Endothelial cell of umbilical vein (primary cell): ENCODE measurements around the gene KLHL6. TPM values are rescaled to one million over a fixed set of nuclear protein-coding genes. Genes with fewer than 3 reads are reported as not detected.
A peak's percentile ranks its signal among the peaks of the same experiment; 100 is the strongest.

ENCODE experiments used
- BruUV-seq: library from RNA; stranded (reverse); fragments of 400-500 nt; replicated peaks from 2 replicates; lab custom pipeline; 2021; lab: Mats Ljungman, UMichigan
- CTCF ChIA-PET: fragments of 300-600, 350-600 bp; sonication (Branson Sonifier 250); formaldehyde crosslinking; loops from one replicate; lab custom pipeline; 2021; ENCODE audit warnings: antibody characterized with exemption, inconsistent platforms; lab: Charles Lee
- POLR2A ChIA-PET: fragments of 300-600, 350-600 bp; sonication (Branson Sonifier 250); formaldehyde crosslinking; loops from one replicate; lab custom pipeline; 2021; ENCODE audit warnings: antibody characterized with exemption, inconsistent platforms; lab: Charles Lee
- DNase-seq: peaks from one replicate; pipeline ENCODE4 v3.0.0-alpha.2; 2011; ENCODE audit warnings: low read depth, low spot score
- FAIRE-seq: peaks from 2 replicates; lab custom pipeline; 2011; peaks lifted over from hg19 to GRCh38; lab: Jason Lieb, UNC
- H2AFZ ChIP-seq: 2 replicates; pipeline ENCODE4 v1.6.0; 2012; ENCODE audit warnings: low read depth, low read length, control low read depth, inconsistent platforms
- H3K27ac ChIP-seq: 2 replicates; pipeline ENCODE4 v1.5.1; 2011; ENCODE audit warnings: low read depth, mild to moderate bottlenecking, control low read depth, low read length, moderate library complexity; ENCODE audit not compliant: insufficient read depth
- H3K27me3 ChIP-seq, 2 experiments: 2 replicates each; pipeline versions ENCODE4 v1.6.0 to v1.6.1; 2011; ENCODE audit warnings: low read length in 2 of 2, mixed read lengths in 1 of 2; ENCODE audit not compliant: control insufficient read depth in 2 of 2, insufficient read depth in 2 of 2
- H3K36me3 ChIP-seq, 2 experiments: 2 replicates in 1 of 2; 3 replicates in 1 of 2; pipeline ENCODE4 v1.5.1; 2011; ENCODE audit warnings: low read length in 2 of 2, mild to moderate bottlenecking in 1 of 2, moderate library complexity in 1 of 2; ENCODE audit not compliant: control insufficient read depth in 2 of 2, insufficient read depth in 2 of 2; ENCODE audit errors: extremely low read depth in 1 of 2
- H3K4me1 ChIP-seq: 3 replicates; pipeline ENCODE4 v1.5.1; 2011; ENCODE audit warnings: mild to moderate bottlenecking, low read length; ENCODE audit not compliant: control insufficient read depth, insufficient read depth; ENCODE audit errors: extremely low read depth
- H3K4me2 ChIP-seq: 2 replicates; pipeline ENCODE4 v1.6.1; 2011; ENCODE audit warnings: low read length, control low read depth, mixed read lengths; ENCODE audit not compliant: insufficient read depth
- H3K4me3 ChIP-seq, 3 experiments: fragments of 200-600 bp in 1 of 3; sonication (generic), shearing (Covaris generic) in 1 of 3; replicated peaks in 1 of 3; 2 replicates each; pipeline ENCODE4 v1.5.1; 2011 to 2016; ENCODE audit warnings: control low read depth in 3 of 3, low read length in 3 of 3, mild to moderate bottlenecking in 2 of 3, inconsistent platforms in 1 of 3, low read depth in 1 of 3, moderate library complexity in 1 of 3; ENCODE audit not compliant: insufficient read depth in 1 of 3
- H3K79me2 ChIP-seq: 2 replicates; pipeline ENCODE4 v1.6.0; 2012; ENCODE audit warnings: low read length, inconsistent platforms; ENCODE audit not compliant: control insufficient read depth, insufficient read depth
- H3K9ac ChIP-seq: replicated peaks from 2 replicates; pipeline ENCODE3; 2011; ENCODE audit warnings: low read length, control low read depth; ENCODE audit not compliant: insufficient read depth; ENCODE audit errors: extremely low read depth
- H3K9me1 ChIP-seq: replicated peaks from 3 replicates; pipeline ENCODE4 v1.6.0; 2011; ENCODE audit warnings: mild to moderate bottlenecking, low read length; ENCODE audit not compliant: control insufficient read depth, insufficient read depth; ENCODE audit errors: extremely low read depth
- H3K9me3 ChIP-seq: replicated peaks from 2 replicates; pipeline ENCODE4 v1.5.1; 2012; ENCODE audit warnings: low read length, inconsistent platforms; ENCODE audit not compliant: control insufficient read depth, insufficient read depth
- H4K20me1 ChIP-seq: replicated peaks from 2 replicates; pipeline ENCODE3; 2011; ENCODE audit warnings: mild to moderate bottlenecking, low read length; ENCODE audit not compliant: control insufficient read depth, insufficient read depth; ENCODE audit errors: extremely low read depth
- CTCF ChIP-seq, 2 donors: IDR thresholded peaks; 1 replicate in 1 of 2; 2 replicates in 1 of 2; pipeline ENCODE4 v1.5.1; 2011; ENCODE audit warnings: low read length in 2 of 2, mild to moderate bottlenecking in 2 of 2, moderate library complexity in 2 of 2, control low read depth in 1 of 2, inconsistent platforms in 1 of 2, low read depth in 1 of 2; ENCODE audit not compliant: insufficient read depth in 1 of 2; ENCODE audit errors: extremely low read depth in 1 of 2
- EZH2 ChIP-seq: IDR thresholded peaks from 2 replicates; pipeline ENCODE4 v1.6.1; 2012; ENCODE audit warnings: borderline replicate concordance, low read depth, mild to moderate bottlenecking, moderate library complexity, low read length, inconsistent platforms; ENCODE audit not compliant: severe bottlenecking
- FOS ChIP-seq: IDR thresholded peaks from 2 replicates; pipeline ENCODE4 v1.6.1; 2011; ENCODE audit warnings: mild to moderate bottlenecking, low read length, moderate library complexity, borderline replicate concordance; ENCODE audit not compliant: insufficient read depth
- GATA2 ChIP-seq: IDR thresholded peaks from 2 replicates; pipeline ENCODE4 v1.7.0; 2011; ENCODE audit warnings: low read depth, mild to moderate bottlenecking, moderate library complexity, mixed read lengths, low read length; ENCODE audit not compliant: insufficient read length, insufficient read depth
- JUN ChIP-seq: IDR thresholded peaks from 2 replicates; pipeline ENCODE4 v1.6.1; 2011; ENCODE audit warnings: borderline replicate concordance, low read depth; ENCODE audit not compliant: insufficient read length, insufficient read depth
- MAX ChIP-seq: IDR thresholded peaks from 2 replicates; pipeline ENCODE4 v1.6.1; 2011; ENCODE audit not compliant: insufficient read depth, insufficient read length
- MYC ChIP-seq: IDR thresholded peaks from one replicate; pipeline ENCODE4 v1.6.1; 2011; ENCODE audit warnings: mild to moderate bottlenecking, low read depth, low read length
- POLR2A ChIP-seq: IDR thresholded peaks from 2 replicates; pipeline ENCODE4 v1.6.1; 2012; ENCODE audit warnings: low read depth, mild to moderate bottlenecking, control low read depth, low read length
- dilution Hi-C: fragments of 300-500 bp; cut with MboI; formaldehyde crosslinking; loops from one replicate; pipeline ENCODE4 v1.15.0; 2019; ENCODE audit warnings: low sequenced_read_pairs; ENCODE audit not compliant: extremely low pct_ligation_motif_present
- intact Hi-C: fragments of 100-400 bp; cut with micrococcal nuclease; formaldehyde crosslinking; loops from one replicate; pipeline ENCODE4 v1.10.0; 2022
- polyA plus RNA-seq, 4 experiments: library from polyadenylated mRNA; depleted of rRNA in 3 of 4; stranded (reverse) in 3 of 4; unstranded in 1 of 4; fragments of >200 nt; gene quantifications; 2 replicates each; pipeline versions ENCODE4 v1.2.1 to v1.2.3, GENCODE V29; 2011 to 2012; ENCODE audit warnings: missing spikeins in 1 of 4
- total RNA-seq: library from RNA; stranded (reverse); gene quantifications from 2 replicates; pipeline ENCODE4 v1.2.3, GENCODE V29; 2021

KLHL6 gene
- total and polyA plus RNA-seq, 2 donors (not counting 3 experiments of a cell fraction or from before 2014, with no cell fraction given): 5.7 to 12.6 TPM

- no peaks in the 10 kb centered on the region for H3K27me3 ChIP-seq
- no peak overlapping the region for H3K4me3 ChIP-seq
- ChIA-PET POLR2A (no interaction called here), CTCF (no interaction called here)
- dilution Hi-C loops (no loop called here), intact Hi-C loops (loop anchor here (10.0 kb wide), 2 partner anchors 82 to 372 kb away; no protein-coding TSS in a partner anchor)
- no peak overlapping the region for H3K9ac ChIP-seq
- no peak overlapping the region for H3K4me2 ChIP-seq
- peaks cover 24% of the 10 kb centered on the region for H3K79me2 ChIP-seq
- no peaks in the 10 kb centered on the region for H3K9me3 ChIP-seq
- FAIRE-seq (no peak), DNase-seq (no peak)
- H3K9me1 ChIP-seq: no peaks in the 10 kb centered on the region
- H3K27ac ChIP-seq: peak overlapping the region; percentile 28
- H4K20me1 ChIP-seq: no peaks in the 10 kb centered on the region
- TF ChIP-seq CTCF (IDR thresholded peaks at IDR 0.05; ENCODE audit: extremely low read depth in 1 of 2, insufficient read depth in 1 of 2, low read depth in 1 of 2, low read length in 2 of 2) (no peak), EZH2 (no peak), JUN (no peak), GATA2 (no peak), FOS (no peak), MYC (no peak), MAX (no peak), POLR2A (no peak)
- H3K4me1 ChIP-seq: peaks cover 44% of the 10 kb centered on the region
- no peaks in the 10 kb centered on the region for H3K36me3 ChIP-seq
- H2AFZ ChIP-seq: no peak overlapping the region
- no TSS peak for BruUV-seq
Observed at GRCh38 chr3:183556722-183557121, 1.2 kb upstream of the KLHL6 start.
